GM21825 (cell line): ENCODE data around the gene DNAJC21.
A peak's percentile ranks its signal among the peaks of the same experiment; 100 is the strongest.

Experiments used
- ATAC-seq: cut with Tn5 transposase; IDR thresholded peaks from one replicate; pipeline ENCODE4 v1.9.1; 2021; ENCODE audit warnings: mild to moderate bottlenecking, moderate library complexity; ENCODE audit not compliant: unreplicated experiment

DNAJC21 gene

DNA sequence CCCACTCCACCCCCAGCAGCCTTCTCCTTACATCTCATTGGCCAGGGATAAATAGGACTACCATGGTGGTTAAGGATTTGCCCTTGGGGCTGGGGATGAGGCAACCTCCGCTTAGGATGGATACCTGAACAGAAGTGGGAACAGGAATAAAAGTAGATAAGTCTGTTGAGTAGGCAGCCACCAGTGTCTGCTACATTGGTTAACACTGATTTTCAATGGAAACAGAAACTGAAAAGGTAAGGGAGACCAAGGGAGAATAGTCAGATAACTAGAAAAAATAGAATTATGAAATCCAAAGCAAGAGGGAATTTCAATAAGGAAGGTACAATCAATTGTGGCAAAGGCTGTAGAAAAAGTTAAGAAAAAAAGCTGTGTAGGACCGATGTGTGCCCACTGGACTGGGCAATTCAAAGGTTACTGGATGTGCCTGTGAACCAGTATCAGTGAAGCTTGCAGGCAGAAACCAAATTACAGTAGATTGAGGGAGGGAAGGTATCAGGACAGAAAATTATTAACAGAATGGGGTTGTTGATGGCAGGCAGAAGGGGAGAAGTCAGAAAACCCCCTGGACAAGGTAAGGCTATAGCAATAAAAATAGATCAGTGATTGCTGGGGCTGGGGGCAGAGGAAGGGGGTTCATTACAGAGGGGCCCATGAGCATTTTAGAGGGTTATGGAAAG lies 48.7 kb downstream of the DNAJC21 start:
- peak; percentile 90 for ATAC-seq

DNA sequence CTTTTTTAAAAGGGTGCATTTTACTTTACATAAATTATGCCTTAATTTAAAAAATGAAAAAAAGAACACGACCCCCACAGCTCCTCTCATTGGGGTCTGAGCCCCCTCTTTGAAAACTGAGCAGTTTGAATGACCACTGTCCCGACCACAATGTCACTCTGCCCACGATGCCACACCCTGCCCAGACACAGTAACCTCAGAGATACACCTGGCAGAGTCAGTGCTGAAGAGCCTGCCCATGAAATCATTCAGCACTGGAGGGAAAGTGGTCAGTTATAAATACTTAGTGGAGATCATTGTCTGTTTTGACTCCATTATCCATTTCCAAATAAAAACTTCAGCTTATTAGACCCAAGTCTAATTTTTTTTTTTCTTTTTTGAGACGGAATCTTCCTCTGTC lies 49.3 kb downstream of the DNAJC21 start:
- ATAC-seq, result no peak

DNA sequence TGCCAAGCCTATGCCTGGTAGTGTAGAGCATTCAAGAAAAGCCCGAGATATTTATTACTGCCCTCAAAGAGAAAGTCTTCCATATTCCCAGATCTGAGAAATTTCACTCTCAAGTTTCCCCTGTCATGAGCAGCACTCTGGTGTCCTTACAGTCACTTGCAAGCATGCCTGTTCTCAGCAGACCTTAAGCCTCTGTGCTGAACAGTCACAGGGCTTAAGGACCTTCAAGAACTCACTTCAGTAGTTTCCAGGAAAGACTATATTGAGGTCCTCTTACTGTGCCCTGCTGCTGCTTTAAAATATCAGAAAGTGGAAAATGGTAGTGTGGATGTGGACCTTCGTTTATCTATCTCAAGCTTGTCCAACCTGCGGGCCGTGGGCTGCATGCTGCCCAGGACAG lies 53.5 kb downstream of the DNAJC21 start:
- no peak for ATAC-seq

DNA sequence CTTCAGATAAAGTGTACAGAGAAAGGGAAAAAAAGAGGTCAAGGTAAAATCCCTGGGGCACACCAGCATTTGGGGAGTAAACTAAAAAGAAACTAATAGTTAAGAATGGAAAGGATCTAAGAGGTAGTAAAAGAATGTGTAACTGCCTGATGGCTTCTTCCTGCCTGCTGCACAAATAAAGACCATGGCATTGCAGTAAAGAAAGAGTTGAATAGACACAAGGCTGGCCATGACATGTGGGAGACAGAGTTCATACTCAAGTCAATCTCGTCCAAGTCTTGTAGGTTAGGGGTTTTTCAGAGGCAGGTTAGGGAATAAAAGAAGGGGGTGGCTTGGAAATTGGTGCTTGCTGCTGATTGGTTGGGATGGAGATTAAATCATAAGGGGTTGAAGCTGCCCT lies 57.6 kb downstream of the DNAJC21 start:
- no peak for ATAC-seq

DNA sequence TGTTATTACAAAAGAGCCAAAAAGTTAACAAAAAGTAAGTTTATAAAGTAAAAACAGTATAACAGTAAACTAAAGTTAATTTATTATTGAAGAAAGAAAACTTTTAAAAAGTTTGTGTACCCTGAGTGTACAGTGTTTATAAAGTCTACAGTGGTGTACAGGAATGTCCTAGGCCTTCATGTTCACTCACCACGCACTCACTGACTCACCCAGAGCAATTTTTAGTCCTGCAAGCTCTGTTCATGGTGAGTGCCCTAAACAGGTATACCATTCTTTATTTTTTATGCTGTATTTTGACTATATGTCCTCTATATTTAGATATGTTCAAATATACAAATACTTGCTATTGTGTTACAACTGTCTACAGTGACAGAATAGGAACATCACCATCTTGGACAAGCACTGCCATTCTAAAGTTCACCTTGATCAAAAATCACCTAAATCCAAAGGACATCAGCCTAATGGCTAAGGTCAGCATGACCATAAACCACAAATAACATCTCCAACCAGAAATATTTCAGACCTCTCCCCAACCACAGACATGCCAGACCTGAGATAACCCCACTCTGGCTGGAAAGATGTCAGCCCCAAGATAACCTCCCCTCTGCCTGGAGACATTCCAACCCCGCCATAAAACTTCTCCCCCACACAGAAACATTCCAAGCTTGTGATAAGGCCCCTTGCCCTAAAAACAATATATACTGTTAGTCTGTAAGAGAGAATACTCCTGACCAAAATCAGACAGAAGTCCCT lies 62.3 kb downstream of the DNAJC21 start:
- no peak for ATAC-seq

DNA sequence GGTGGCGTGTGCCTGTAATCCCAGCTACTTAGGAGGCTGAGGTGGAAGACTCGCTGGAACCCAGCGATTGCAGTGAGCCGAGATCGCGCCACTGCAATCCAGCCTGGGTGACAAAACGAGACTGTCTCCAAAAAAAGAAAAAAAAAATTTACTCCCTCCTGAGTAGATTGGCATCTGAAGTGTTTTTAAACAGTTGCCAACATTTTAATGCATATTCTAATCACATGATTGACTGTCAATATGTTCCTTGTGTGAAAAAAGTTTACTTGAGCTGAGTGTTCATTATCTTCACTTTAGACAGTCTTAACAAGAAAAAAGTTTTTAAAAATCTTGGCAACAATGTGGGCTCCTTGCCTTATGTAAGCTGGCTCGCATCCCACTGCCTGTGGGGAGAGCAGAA lies 64.6 kb downstream of the DNAJC21 start:
- ATAC-seq, result no peak

DNA sequence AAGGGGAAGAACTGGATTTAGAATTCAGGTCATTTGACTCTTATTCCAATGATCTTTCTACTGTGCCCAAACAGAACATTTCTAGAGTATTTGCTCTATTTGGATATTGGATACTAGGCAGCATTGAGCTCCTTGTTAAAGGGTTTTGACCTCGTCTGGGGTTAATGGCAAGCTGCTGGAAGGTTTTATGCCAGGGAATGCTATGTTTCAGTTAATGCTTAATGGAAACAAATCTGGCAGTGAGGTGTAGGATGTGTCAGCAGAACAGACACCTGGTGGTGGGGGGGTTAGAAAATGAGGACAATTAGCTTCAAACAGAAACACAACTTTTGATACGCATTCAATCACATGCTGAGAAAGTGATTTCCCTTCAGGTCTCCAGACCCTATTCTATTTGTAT lies 66.9 kb downstream of the DNAJC21 start:
- no peak for ATAC-seq

DNA sequence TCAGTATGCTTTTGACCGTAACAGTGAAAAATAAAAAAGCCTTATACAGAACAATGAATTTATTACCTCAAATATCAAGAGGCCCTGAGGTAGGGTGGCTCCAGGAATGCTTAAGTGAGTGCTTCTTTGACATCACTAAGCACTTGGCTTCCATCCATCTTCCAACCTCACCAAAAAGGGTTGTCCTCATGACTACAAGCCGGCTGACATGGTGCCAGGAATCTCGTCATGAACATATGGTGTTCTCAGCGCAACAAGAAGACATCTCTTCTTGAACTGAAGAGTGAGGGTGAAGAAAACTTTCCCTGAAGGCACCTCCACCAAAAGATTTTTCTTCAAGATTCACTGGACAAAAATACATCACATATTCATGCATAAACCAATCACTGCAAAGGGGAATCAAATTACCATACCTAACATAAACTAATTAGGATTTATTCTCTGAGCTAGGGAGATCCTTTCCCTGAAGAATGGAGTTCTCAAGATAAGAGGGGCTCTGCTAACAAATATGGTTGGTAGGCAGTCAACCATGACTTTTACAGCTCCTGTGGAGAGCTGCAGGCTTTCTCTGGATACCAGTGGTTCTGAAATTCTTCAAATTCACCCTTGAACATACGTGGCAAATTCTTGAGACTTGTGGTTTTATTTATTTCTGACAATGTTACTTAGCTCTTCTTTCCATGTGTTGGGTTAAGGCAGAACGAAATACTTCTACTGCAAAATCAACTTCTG lies 68.9 kb downstream of the DNAJC21 start:
- ATAC-seq, result no peak

DNA sequence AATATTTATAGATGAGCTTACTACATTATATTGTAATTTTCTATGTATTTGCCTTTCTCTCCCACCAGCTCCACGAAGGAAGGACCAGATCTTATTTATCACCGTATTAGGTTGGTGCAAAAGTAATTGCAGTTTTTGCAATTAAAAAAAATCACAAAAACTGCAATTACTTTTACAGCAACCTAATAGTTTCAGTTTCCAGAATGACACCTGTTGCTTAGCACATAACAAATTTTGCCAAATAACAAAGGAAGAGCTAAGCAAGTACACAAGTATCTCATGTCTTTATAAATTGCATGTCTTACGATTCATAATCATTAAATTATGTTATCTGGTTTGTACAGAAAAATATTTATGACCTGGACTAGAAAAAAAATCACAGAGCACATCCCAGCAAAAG lies 72.5 kb downstream of the DNAJC21 start:
- ATAC-seq, result no peak

DNA sequence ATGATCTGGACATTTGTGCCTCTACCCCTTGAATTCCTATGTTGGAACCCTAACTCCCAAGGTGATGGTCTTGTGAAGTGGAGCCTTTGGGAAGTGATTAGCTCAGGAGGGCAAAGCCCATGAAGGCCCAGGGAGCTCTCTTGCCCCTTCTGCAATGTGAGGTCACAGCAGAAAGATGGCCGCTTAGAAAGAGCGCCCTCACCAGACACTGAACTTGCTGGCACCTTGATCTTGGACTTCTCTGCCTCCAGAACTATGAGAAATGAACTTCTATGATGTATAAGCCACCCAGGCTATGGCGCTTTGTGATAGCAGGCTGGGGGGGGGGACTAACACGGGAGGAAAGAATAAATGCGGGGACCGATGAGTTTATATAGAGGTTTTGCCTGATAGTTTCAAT lies 73.1 kb downstream of the DNAJC21 start:
- ATAC-seq, result no peak

DNA sequence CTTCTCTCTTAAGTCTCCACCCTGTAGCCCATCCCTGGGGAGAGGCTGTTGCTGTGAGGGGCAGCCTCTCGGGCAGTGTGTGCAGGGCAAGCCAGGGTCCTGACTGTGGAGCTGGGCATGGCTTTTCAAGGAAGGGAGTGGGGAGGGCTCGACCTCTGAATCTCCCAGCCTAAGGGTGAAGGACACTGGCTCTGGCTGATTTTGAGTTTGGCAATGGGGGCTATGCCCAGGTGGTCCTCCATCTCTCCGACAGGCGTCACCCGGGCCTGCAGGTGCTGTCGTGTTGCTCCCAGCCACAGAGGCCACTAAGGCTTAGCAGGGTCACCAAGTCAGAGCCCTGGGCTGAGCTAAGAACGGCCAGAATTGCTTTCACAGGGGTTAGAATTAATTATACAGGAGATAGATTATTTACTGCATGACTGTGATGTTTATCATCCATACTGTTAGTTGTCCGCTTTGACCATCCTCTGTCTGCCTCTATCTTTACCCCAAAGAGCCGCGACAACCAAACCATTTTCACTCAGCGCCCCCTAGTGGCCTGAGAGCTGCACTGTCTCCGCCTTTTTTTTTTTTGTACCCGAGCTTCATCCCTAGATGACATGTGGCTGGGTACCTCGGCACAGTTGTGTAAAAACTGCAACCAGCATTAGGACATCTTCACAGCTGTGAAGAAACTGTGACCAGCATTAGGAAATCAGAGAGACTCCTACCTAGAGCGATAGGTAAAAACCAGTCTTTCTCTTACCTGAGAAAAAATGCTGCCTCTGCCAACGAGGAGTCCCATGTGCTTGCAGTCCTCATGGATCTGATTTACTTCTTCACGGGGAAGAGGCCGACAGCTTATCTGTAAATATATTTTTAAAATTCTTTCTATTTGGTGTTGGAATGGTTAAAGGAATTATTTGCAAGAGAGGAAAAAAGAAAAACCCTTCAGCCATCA lies 73.9 kb downstream of the DNAJC21 start:
- peak; percentile 76 for ATAC-seq

DNA sequence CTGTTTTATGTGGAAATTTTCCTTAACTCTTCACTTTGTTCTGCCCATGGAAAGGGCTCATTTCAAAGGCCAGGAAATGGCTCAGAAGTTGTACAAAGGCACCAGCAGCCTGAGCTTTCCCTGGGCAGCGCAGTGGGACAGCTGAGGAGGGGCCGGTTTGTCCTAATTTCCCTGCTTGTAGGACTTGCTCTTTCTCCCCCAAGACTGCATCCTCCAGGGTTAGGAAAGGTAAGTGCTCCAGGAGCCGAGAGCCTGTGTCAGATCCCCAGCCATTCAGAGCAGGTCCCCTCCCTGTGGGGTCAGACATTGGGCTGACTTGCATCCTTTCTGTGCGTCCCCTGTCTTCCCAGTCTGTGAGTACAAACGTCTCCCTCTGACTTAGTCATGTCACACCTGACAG lies 74.8 kb downstream of the DNAJC21 start:
- ATAC-seq, result no peak

DNA sequence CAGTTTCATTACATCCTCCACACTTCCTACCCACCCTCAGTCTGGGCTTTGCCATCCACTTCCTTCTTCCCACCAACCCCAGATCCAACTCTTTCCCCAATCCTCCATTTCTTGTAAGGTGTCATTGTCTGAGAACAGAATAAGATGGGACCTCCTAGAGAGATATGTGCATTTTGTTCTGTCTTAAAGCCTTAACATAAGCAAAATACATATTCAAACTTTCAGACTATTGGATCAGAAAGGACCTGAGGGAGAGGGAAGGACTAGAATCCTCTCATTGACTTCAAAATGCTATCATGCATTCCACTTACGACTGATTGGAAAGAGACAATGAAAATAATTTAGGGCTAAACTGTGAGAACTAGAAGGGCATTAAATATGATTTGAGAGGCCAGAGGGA lies 75.4 kb downstream of the DNAJC21 start:
- ATAC-seq, result no peak
